Measurements from ENCODE around the gene HDAC4. TPM values are rescaled to one million over a fixed set of nuclear protein-coding genes. Genes with fewer than 3 reads are reported as not detected.

Gene HDAC4
- total and polyA plus RNA-seq, 2 experiments from 2014 or later = 8.1 to 41.8 TPM

DNA sequence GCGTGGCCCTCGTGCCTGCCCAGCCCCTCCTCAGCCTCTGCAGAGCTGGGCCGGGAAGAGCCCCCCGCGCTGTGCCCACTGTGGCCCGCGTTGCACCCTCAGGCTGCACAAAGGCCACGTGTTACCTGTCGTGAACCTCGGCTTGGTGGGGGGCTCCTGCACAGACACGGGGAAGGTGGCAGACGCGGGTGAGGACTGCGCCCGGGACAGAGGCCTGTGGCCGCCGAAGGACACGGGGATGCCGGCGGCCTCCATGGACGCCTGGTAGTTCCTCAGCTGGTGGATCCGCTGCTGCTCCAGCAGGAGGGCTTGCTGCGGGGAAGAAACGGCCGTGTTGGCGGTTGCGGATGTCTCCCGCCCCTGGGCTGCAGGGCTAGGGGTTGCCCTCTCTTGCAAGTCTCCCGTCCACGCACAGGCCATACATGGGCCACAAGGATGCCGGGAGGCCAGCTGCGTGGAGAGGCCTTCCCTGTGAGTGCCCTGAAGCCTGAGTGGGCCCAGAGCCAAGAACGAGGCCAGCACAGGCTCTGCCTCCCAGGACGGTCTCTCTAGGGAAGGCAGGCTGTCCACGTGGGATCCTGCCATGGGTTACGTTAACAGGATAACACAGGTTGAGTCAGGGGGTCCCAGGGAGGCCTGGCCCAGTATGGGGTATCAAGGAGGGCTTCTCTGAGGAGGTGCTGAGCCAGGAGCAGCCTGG lies 289.3 kb downstream of the HDAC4 start:
- DNase-seq (ENCODE audit: low spot score) = no peak
- Mint-ChIP-seq H3K36me3 (ENCODE audit: low read depth) (peaks cover 15% of the 10 kb centered on the region), H3K27me3 (ENCODE audit: insufficient read depth, low read depth, poor library complexity) (peaks cover 17% of the 10 kb centered on the region), H3K4me3 (no peak overlapping the region), H3K27ac (no peak overlapping the region), H3K9me3 (no peaks in the 10 kb centered on the region), H3K4me1 (peaks cover 3% of the 10 kb centered on the region; the same call in 2 of the 3 replicates)
- Histone ChIP-seq H3K79me2 (replicated peaks; ENCODE audit: insufficient read depth) (no peaks in the 10 kb centered on the region), H4K20me1 (replicated peaks; ENCODE audit: insufficient read depth) (no peaks in the 10 kb centered on the region), H3K27ac (ENCODE audit: low read depth) (no peak overlapping the region), H3K27me3 (ENCODE audit: insufficient read depth) (no peaks in the 10 kb centered on the region), H3K4me3 (no peak overlapping the region), H3K9me2 (ENCODE audit: insufficient read depth) (no peaks in the 10 kb centered on the region), H2AFZ (no peak overlapping the region), H3F3A (replicated peaks; ENCODE audit: low read depth) (no peaks in the 10 kb centered on the region), H3K4me2 (no peak overlapping the region), H3K4me1 (ENCODE audit: insufficient read depth) (no peaks in the 10 kb centered on the region), H3K36me3 (ENCODE audit: insufficient read depth) (no peaks in the 10 kb centered on the region)
- no peak for ATAC-seq
- no peak for TF ChIP-seq ZNF331 (CRISPR knock-in tag; IDR thresholded peaks at IDR 0.05; ENCODE audit: low read depth)
- TF ChIP-seq ZNF462 (CRISPR knock-in tag; IDR thresholded peaks at IDR 0.05) = no peak
- no peak for TF ChIP-seq JUNB (IDR thresholded peaks at IDR 0.05; ENCODE audit: unreplicated experiment)
- TF ChIP-seq CTCF (conservative IDR thresholded peaks at IDR 0.05; ENCODE audit: low read depth in 2 of 2) = no peak
- TF ChIP-seq STAT1 (IDR thresholded peaks at IDR 0.05; ENCODE audit: unreplicated experiment) = no peak
- no peak for TF ChIP-seq CREB1 (CRISPR knock-in tag; IDR thresholded peaks at IDR 0.05; ENCODE audit: low read depth)
- TF ChIP-seq, protein P1, sequence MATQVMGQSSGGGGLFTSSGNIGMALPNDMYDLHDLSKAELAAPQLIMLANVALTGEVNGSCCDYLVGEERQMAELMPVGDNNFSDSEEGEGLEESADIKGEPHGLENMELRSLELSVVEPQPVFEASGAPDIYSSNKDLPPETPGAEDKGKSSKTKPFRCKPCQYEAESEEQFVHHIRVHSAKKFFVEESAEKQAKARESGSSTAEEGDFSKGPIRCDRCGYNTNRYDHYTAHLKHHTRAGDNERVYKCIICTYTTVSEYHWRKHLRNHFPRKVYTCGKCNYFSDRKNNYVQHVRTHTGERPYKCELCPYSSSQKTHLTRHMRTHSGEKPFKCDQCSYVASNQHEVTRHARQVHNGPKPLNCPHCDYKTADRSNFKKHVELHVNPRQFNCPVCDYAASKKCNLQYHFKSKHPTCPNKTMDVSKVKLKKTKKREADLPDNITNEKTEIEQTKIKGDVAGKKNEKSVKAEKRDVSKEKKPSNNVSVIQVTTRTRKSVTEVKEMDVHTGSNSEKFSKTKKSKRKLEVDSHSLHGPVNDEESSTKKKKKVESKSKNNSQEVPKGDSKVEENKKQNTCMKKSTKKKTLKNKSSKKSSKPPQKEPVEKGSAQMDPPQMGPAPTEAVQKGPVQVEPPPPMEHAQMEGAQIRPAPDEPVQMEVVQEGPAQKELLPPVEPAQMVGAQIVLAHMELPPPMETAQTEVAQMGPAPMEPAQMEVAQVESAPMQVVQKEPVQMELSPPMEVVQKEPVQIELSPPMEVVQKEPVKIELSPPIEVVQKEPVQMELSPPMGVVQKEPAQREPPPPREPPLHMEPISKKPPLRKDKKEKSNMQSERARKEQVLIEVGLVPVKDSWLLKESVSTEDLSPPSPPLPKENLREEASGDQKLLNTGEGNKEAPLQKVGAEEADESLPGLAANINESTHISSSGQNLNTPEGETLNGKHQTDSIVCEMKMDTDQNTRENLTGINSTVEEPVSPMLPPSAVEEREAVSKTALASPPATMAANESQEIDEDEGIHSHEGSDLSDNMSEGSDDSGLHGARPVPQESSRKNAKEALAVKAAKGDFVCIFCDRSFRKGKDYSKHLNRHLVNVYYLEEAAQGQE (IDR thresholded peaks at IDR 0.05; ENCODE audit: unreplicated experiment) = no peak
- no peak for TF ChIP-seq ZNF114 (CRISPR knock-in tag; IDR thresholded peaks at IDR 0.05)
- no peak for TF ChIP-seq POLR2AphosphoS5 (IDR thresholded peaks at IDR 0.05; ENCODE audit: low read depth)
- TF ChIP-seq, protein P2, sequence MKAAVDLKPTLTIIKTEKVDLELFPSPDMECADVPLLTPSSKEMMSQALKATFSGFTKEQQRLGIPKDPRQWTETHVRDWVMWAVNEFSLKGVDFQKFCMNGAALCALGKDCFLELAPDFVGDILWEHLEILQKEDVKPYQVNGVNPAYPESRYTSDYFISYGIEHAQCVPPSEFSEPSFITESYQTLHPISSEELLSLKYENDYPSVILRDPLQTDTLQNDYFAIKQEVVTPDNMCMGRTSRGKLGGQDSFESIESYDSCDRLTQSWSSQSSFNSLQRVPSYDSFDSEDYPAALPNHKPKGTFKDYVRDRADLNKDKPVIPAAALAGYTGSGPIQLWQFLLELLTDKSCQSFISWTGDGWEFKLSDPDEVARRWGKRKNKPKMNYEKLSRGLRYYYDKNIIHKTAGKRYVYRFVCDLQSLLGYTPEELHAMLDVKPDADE (IDR thresholded peaks at IDR 0.05) = no peak
- no peak for TF ChIP-seq NANOG (IDR thresholded peaks at IDR 0.05; ENCODE audit: borderline replicate concordance)
- TF ChIP-seq EZH2 (IDR thresholded peaks at IDR 0.05; ENCODE audit: low read depth, unreplicated experiment) = no peak
- no peak for TF ChIP-seq EZH2phosphoT487 (IDR thresholded peaks at IDR 0.05; ENCODE audit: unreplicated experiment)

Measured in GM23338 (cell line).